WTC11 (cell line): ENCODE results near the gene OSCP1. TPM values are rescaled to one million over a fixed set of nuclear protein-coding genes. Genes with fewer than 3 reads are reported as not detected.
"Not testable (repeated sequence)": the region's sequence is repeated elsewhere in the genome, so short reads cannot be mapped to it uniquely, and the experiment has no call there.

Source experiments
- ATAC-seq: fragments of 200-7000 bp; cut with Tn5 transposase; 2 replicates; pipeline ENCODE4 v1.10.0; 2021; ENCODE audit warnings: mild to moderate bottlenecking, moderate library complexity
- CTCF ChIA-PET: fragments of 300-600 bp; sonication (Branson Sonifier 250); formaldehyde crosslinking; loops from one replicate; lab custom pipeline; 2021; ENCODE audit warnings: antibody characterized with exemption; lab: Charles Lee
- POLR2A ChIA-PET: fragments of 350-600 bp; sonication (Branson Sonifier 250); formaldehyde crosslinking; loops from one replicate; lab custom pipeline; 2021; ENCODE audit warnings: antibody characterized with exemption; lab: Charles Lee
- DNase-seq: peaks from one replicate; pipeline ENCODE4 v3.0.0; 2021; ENCODE audit warnings: low spot score
- H3K27ac Mint-ChIP-seq: 2 replicates; pipeline ENCODE4 v1.8.0; 2021; ENCODE audit warnings: mixed read lengths
- H3K27me3 Mint-ChIP-seq: 2 replicates; pipeline ENCODE4 v1.8.0; 2021; ENCODE audit warnings: low read depth, mild to moderate bottlenecking, moderate library complexity, mixed read lengths
- H3K36me3 Mint-ChIP-seq: 2 replicates; pipeline ENCODE4 v1.8.0; 2021; ENCODE audit warnings: mixed read lengths
- H3K4me1 Mint-ChIP-seq: 2 replicates; pipeline ENCODE4 v1.8.0; 2022; ENCODE audit warnings: mixed read lengths
- H3K4me3 Mint-ChIP-seq: 2 replicates; pipeline ENCODE4 v1.8.0; 2021; ENCODE audit warnings: mild to moderate bottlenecking, moderate library complexity, mixed read lengths
- H3K9me3 Mint-ChIP-seq: 2 replicates; pipeline ENCODE4 v1.8.0; 2021; ENCODE audit warnings: mixed read lengths
- AFF4 ChIP-seq: sonication (generic); formaldehyde crosslinking; IDR thresholded peaks from 2 replicates; pipeline ENCODE4 v1.8.1; 2023; ENCODE audit warnings: mild to moderate bottlenecking, missing genetic modification reagents, borderline replicate concordance
- ESRRA ChIP-seq: sonication (generic); formaldehyde crosslinking; IDR thresholded peaks from 2 replicates; pipeline ENCODE4 v1.8.1; 2022; ENCODE audit warnings: mild to moderate bottlenecking, missing genetic modification reagents, borderline replicate concordance
- FOXP4 ChIP-seq: sonication (generic); formaldehyde crosslinking; IDR thresholded peaks from 2 replicates; pipeline ENCODE4 v1.8.0; 2022; ENCODE audit warnings: mild to moderate bottlenecking, missing genetic modification reagents
- JUN ChIP-seq: sonication (generic); formaldehyde crosslinking; IDR thresholded peaks from 2 replicates; pipeline ENCODE4 v1.8.0; 2023; ENCODE audit warnings: mild to moderate bottlenecking, missing genetic modification reagents
- NR3C1 ChIP-seq: sonication (generic); formaldehyde crosslinking; conservative IDR thresholded peaks from 2 replicates; pipeline ENCODE4 v1.8.1; 2023; ENCODE audit warnings: low read depth, mild to moderate bottlenecking, missing genetic modification reagents
- SOX15 ChIP-seq: fragments of 250-450 bp; sonication (Bioruptor Pico); IDR thresholded peaks from 2 replicates; pipeline ENCODE4 v1.9.0; 2021; ENCODE audit warnings: mild to moderate bottlenecking
- ZNF232 ChIP-seq: sonication (generic); formaldehyde crosslinking; IDR thresholded peaks from 2 replicates; pipeline ENCODE4 v1.8.0; 2022; ENCODE audit warnings: mild to moderate bottlenecking, missing genetic modification reagents
- ZNF396 ChIP-seq: fragments of 250-450 bp; sonication (Bioruptor Pico); IDR thresholded peaks from 2 replicates; pipeline ENCODE4 v1.8.0; 2021; ENCODE audit warnings: mild to moderate bottlenecking, moderate library complexity, borderline replicate concordance
- ZNF512 ChIP-seq: sonication (generic); formaldehyde crosslinking; IDR thresholded peaks from 2 replicates; pipeline ENCODE4 v1.8.1; 2022; ENCODE audit warnings: missing genetic modification reagents, borderline replicate concordance
- total RNA-seq: library from RNA; stranded (reverse); gene quantifications from 3 replicates; pipeline ENCODE4 v1.2.3, GENCODE V29; 2021
- TF ChIP-seq, protein P1 (sequence below): fragments of 250-450 bp; sonication (Bioruptor Pico); IDR thresholded peaks from 2 replicates; pipeline ENCODE4 v1.9.0; 2021; ENCODE audit warnings: mild to moderate bottlenecking
- TF ChIP-seq, protein P2 (sequence below): fragments of 250-450 bp; sonication (Bioruptor Pico); IDR thresholded peaks from 2 replicates; pipeline ENCODE4 v2.1.2; 2022; ENCODE audit warnings: mild to moderate bottlenecking, moderate library complexity
- TF ChIP-seq, protein P3 (sequence below): sonication (generic); formaldehyde crosslinking; IDR thresholded peaks from 2 replicates; pipeline ENCODE4 v1.8.0; 2023; ENCODE audit warnings: mild to moderate bottlenecking, missing genetic modification reagents
- TF ChIP-seq, protein P4 (sequence below): sonication (generic); formaldehyde crosslinking; conservative IDR thresholded peaks from 2 replicates; pipeline ENCODE4 v1.8.1; 2023; ENCODE audit warnings: mild to moderate bottlenecking, low read depth, missing genetic modification reagents, moderate library complexity

OSCP1 gene
- total RNA-seq, 1 experiment from 2014 or later = 1.7 TPM

GRCh38 chr1:36480161-36480560 is 29.9 kb upstream of the OSCP1 start (continued):
- TF ChIP-seq ZNF512 (no peak), AFF4 (CRISPR knock-in tag) (no peak)

DNA sequence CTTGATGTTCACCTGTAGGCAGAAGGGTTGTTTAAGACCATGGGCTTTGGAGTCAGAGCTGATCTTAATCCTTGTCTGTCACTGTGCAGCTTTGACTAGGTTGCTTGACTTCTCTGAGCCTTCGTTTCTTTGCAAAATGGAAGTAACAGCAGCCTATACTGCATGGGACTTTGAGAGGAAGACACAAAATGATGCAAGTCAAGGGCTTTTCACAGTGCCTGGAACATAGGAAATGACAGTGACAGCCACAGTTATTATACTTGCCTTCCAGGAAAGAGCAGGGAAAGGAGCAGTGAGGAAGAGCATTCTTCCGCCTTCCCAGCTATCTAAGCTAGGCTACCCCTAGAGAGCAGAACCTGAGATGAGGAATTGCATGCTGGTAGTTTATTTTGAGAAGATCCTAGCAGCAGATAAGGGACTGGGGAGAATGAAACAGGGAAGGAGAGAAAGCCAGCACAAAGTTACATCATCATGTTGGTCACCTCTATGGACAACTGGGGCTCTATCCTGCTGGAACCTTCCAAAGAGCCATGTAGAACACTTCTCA is 29.3 kb upstream of the OSCP1 start:
- Mint-ChIP-seq H3K9me3 (no peaks in the 10 kb centered on the region), H3K4me3 (no peak overlapping the region), H3K36me3 (no peaks in the 10 kb centered on the region), H3K4me1 (peaks cover 7% of the 10 kb centered on the region), H3K27ac (no peak overlapping the region; the same call in 1 of the 2 replicates), H3K27me3 (peaks cover 13% of the 10 kb centered on the region)
- no peak for DNase-seq
- POLR2A ChIA-PET = interaction anchor here (1.0 kb wide), 1 partner anchor 15 kb away, joined by 3 read pairs; the partner anchor contains the start of gene MRPS15
- CTCF ChIA-PET = interaction anchor here (1.0 to 1.3 kb wide), 2 partner anchors 37 to 44 kb away, joined by 3 to 6 read pairs; no protein-coding TSS in a partner anchor
- TF ChIP-seq, protein P1, sequence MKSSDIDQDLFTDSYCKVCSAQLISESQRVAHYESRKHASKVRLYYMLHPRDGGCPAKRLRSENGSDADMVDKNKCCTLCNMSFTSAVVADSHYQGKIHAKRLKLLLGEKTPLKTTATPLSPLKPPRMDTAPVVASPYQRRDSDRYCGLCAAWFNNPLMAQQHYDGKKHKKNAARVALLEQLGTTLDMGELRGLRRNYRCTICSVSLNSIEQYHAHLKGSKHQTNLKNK = no peak
- TF ChIP-seq, protein P2, sequence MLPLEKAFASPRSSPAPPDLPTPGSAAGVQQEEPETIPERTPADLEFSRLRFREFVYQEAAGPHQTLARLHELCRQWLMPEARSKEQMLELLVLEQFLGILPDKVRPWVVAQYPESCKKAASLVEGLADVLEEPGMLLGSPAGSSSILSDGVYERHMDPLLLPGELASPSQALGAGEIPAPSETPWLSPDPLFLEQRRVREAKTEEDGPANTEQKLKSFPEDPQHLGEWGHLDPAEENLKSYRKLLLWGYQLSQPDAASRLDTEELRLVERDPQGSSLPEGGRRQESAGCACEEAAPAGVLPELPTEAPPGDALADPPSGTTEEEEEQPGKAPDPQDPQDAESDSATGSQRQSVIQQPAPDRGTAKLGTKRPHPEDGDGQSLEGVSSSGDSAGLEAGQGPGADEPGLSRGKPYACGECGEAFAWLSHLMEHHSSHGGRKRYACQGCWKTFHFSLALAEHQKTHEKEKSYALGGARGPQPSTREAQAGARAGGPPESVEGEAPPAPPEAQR (CRISPR knock-in tag) = no peak
- ATAC-seq = no peak

DNA sequence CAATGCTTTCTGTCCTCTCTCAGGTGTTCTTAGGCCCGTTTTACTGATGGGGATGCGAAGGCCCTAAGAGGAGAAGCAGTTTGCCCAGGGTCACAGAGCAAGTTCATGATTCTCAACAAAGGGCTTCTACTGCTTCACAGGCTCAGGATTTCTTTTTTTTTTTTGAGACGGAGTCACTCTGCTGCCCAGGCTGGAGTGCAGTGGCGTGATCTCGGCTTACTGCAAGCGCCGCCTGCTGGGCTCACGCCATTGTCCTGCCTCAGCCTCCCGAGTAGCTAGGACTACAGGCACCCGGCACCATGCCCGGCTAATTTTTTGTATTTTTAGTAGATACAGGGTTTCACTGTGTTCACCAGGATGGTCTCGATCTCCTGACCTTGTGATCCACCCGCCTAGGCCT is 27.4 kb upstream of the OSCP1 start:
- ATAC-seq = 0 out of 2 replicates have a peak, but pooled peaks have one; percentile 23
- H3K4me1 Mint-ChIP-seq, H3K9me3 Mint-ChIP-seq, H3K4me3 Mint-ChIP-seq, POLR2A ChIA-PET, DNase-seq, H3K27ac Mint-ChIP-seq, H3K36me3 Mint-ChIP-seq: not testable (repeated sequence)
- CTCF ChIA-PET = interaction anchor here (0.6 kb wide), 1 partner anchor 72 kb away, joined by 3 read pairs; no protein-coding TSS in a partner anchor
- H3K27me3 Mint-ChIP-seq = peaks cover 17% of the 10 kb centered on the region

- Mint-ChIP-seq H3K4me3 (no peak overlapping the region), H3K9me3 (no peaks in the 10 kb centered on the region), H3K4me1 (peaks cover 3% of the 10 kb centered on the region), H3K27me3 (peaks cover 17% of the 10 kb centered on the region), H3K27ac (no peak overlapping the region), H3K36me3 (no peaks in the 10 kb centered on the region)
- DNase-seq = no peak
- no peak for ATAC-seq
- ChIA-PET CTCF (interaction anchor here (1.7 kb wide), 1 partner anchor 39 kb away, joined by 5 read pairs; no protein-coding TSS in a partner anchor), POLR2A (no interaction called here)
- no peak for TF ChIP-seq ZNF396
- TF ChIP-seq NR3C1 = no peak
- no peak for TF ChIP-seq ESRRA
- TF ChIP-seq, protein P3, sequence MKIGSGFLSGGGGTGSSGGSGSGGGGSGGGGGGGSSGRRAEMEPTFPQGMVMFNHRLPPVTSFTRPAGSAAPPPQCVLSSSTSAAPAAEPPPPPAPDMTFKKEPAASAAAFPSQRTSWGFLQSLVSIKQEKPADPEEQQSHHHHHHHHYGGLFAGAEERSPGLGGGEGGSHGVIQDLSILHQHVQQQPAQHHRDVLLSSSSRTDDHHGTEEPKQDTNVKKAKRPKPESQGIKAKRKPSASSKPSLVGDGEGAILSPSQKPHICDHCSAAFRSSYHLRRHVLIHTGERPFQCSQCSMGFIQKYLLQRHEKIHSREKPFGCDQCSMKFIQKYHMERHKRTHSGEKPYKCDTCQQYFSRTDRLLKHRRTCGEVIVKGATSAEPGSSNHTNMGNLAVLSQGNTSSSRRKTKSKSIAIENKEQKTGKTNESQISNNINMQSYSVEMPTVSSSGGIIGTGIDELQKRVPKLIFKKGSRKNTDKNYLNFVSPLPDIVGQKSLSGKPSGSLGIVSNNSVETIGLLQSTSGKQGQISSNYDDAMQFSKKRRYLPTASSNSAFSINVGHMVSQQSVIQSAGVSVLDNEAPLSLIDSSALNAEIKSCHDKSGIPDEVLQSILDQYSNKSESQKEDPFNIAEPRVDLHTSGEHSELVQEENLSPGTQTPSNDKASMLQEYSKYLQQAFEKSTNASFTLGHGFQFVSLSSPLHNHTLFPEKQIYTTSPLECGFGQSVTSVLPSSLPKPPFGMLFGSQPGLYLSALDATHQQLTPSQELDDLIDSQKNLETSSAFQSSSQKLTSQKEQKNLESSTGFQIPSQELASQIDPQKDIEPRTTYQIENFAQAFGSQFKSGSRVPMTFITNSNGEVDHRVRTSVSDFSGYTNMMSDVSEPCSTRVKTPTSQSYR = no peak
- no peak for TF ChIP-seq FOXP4 (CRISPR knock-in tag)
- no peak for TF ChIP-seq SOX15 (CRISPR knock-in tag)
- no peak for TF ChIP-seq ZNF232 (CRISPR knock-in tag)
- TF ChIP-seq, protein P4, sequence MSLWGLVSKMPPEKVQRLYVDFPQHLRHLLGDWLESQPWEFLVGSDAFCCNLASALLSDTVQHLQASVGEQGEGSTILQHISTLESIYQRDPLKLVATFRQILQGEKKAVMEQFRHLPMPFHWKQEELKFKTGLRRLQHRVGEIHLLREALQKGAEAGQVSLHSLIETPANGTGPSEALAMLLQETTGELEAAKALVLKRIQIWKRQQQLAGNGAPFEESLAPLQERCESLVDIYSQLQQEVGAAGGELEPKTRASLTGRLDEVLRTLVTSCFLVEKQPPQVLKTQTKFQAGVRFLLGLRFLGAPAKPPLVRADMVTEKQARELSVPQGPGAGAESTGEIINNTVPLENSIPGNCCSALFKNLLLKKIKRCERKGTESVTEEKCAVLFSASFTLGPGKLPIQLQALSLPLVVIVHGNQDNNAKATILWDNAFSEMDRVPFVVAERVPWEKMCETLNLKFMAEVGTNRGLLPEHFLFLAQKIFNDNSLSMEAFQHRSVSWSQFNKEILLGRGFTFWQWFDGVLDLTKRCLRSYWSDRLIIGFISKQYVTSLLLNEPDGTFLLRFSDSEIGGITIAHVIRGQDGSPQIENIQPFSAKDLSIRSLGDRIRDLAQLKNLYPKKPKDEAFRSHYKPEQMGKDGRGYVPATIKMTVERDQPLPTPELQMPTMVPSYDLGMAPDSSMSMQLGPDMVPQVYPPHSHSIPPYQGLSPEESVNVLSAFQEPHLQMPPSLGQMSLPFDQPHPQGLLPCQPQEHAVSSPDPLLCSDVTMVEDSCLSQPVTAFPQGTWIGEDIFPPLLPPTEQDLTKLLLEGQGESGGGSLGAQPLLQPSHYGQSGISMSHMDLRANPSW (CRISPR knock-in tag) = no peak
- no peak for TF ChIP-seq JUN (CRISPR knock-in tag)
These were observed 26.7 kb upstream of the OSCP1 start for GRCh38 chr1:36476945-36477344.
